Karpas-422 (cell line): ENCODE results near the gene TYW1B. TPM values are rescaled to one million over a fixed set of nuclear protein-coding genes. Genes with fewer than 3 reads are reported as not detected.
"Not testable (repeated sequence)": the region's sequence is repeated elsewhere in the genome, so short reads cannot be mapped to it uniquely, and the experiment has no call there.

Experiments used
- DNase-seq: peaks from one replicate; pipeline ENCODE4 v3.0.0-alpha.2; 2015
- H2AFZ ChIP-seq: fragments of 200-600 bp; sonication (generic); 2 replicates; pipeline ENCODE4 v1.6.1; 2014; ENCODE audit warnings: antibody characterized with exemption, low read length, mixed read lengths
- H3K27ac ChIP-seq: fragments of 200-600 bp; sonication (generic); 2 replicates; pipeline ENCODE4 v1.5.1; 2014; ENCODE audit warnings: mild to moderate bottlenecking, low read length, moderate library complexity
- H3K27me3 ChIP-seq: fragments of 200-600 bp; sonication (generic); 2 replicates; pipeline ENCODE4 v1.6.1; 2014; ENCODE audit warnings: low read length, mixed read lengths
- H3K36me3 ChIP-seq: fragments of 200-600 bp; sonication (generic); 2 replicates; pipeline ENCODE4 v1.6.1; 2014; ENCODE audit warnings: low read length, mixed read lengths; ENCODE audit not compliant: insufficient read depth
- H3K4me1 ChIP-seq: fragments of 200-600 bp; sonication (generic); 2 replicates; pipeline ENCODE4 v1.6.1; 2014; ENCODE audit warnings: mild to moderate bottlenecking, low read length, mixed read lengths
- H3K4me2 ChIP-seq: fragments of 200-600 bp; sonication (generic); 2 replicates; pipeline ENCODE4 v1.6.1; 2014; ENCODE audit warnings: low read length, low read depth, mild to moderate bottlenecking; ENCODE audit not compliant: poor library complexity, severe bottlenecking
- H3K4me3 ChIP-seq: fragments of 200-600 bp; sonication (generic); 2 replicates; pipeline ENCODE4 v1.5.1; 2014; ENCODE audit warnings: mild to moderate bottlenecking, antibody characterized with exemption, low read length, mixed read lengths
- H3K79me2 ChIP-seq: fragments of 200-600 bp; sonication (generic); 2 replicates; pipeline ENCODE4 v1.6.1; 2014; ENCODE audit warnings: mild to moderate bottlenecking, low read length, mixed read lengths
- H3K9ac ChIP-seq: fragments of 200-600 bp; sonication (generic); 2 replicates; pipeline ENCODE4 v1.6.0; 2014; ENCODE audit warnings: low read length
- H3K9me2 ChIP-seq: fragments of 200-600 bp; sonication (generic), shearing (Covaris generic); replicated peaks from 2 replicates; pipeline ENCODE4 v1.6.0; 2014; ENCODE audit warnings: mild to moderate bottlenecking, low read length, moderate library complexity; ENCODE audit not compliant: insufficient read depth
- H3K9me3 ChIP-seq: fragments of 300-700, 200-600 bp; sonication (generic); 2 replicates; pipeline ENCODE4 v1.6.1; 2014; ENCODE audit warnings: low read length, mixed read lengths
- H4K20me1 ChIP-seq: fragments of 200-600 bp; sonication (generic); 2 replicates; pipeline ENCODE4 v1.6.1; 2014; ENCODE audit warnings: mild to moderate bottlenecking, antibody characterized with exemption, low read length, low read depth; ENCODE audit not compliant: insufficient read depth
- total RNA-seq: library from RNA; depleted of rRNA; stranded (reverse); fragments of >200 nt; shearing (Covaris generic); gene quantifications from 2 replicates; pipeline ENCODE4 v1.2.3, GENCODE V29; 2014; ENCODE audit warnings: low replicate concordance

Gene TYW1B
- total RNA-seq, 1 experiment from 2014 or later: 4.0 TPM

- DNase-seq: no peak
- H3K36me3 ChIP-seq: no peaks in the 10 kb centered on the region
- H3K9ac ChIP-seq: no peak overlapping the region
- no peaks in the 10 kb centered on the region for H3K9me3 ChIP-seq
- H3K4me1 ChIP-seq: no peaks in the 10 kb centered on the region
- no peaks in the 10 kb centered on the region for H4K20me1 ChIP-seq
- H3K4me2 ChIP-seq: no peak overlapping the region
- no peak overlapping the region for H3K4me3 ChIP-seq
- no peak overlapping the region for H2AFZ ChIP-seq
- no peaks in the 10 kb centered on the region for H3K27me3 ChIP-seq
- no peaks in the 10 kb centered on the region for H3K9me2 ChIP-seq
- H3K27ac ChIP-seq: no peak overlapping the region
- H3K79me2 ChIP-seq: no peaks in the 10 kb centered on the region
Observed at GRCh38 chr7:72706521-72706920, 121.5 kb downstream of the TYW1B start.

GRCh38 chr7:72705693-72706092 is 122.3 kb downstream of the TYW1B start:
- H3K36me3 ChIP-seq, H3K4me3 ChIP-seq, H4K20me1 ChIP-seq, H3K9ac ChIP-seq, H3K79me2 ChIP-seq, H3K27ac ChIP-seq, H3K4me2 ChIP-seq, H3K9me2 ChIP-seq, DNase-seq, H3K9me3 ChIP-seq, H2AFZ ChIP-seq, H3K4me1 ChIP-seq, H3K27me3 ChIP-seq: not testable (repeated sequence)

GRCh38 chr7:72704894-72705293 is 123.1 kb downstream of the TYW1B start:
- Histone ChIP-seq H3K27me3 (no peaks in the 10 kb centered on the region), H3K79me2 (no peaks in the 10 kb centered on the region), H3K4me1 (no peaks in the 10 kb centered on the region), H3K36me3 (no peaks in the 10 kb centered on the region), H4K20me1 (no peaks in the 10 kb centered on the region), H3K4me3 (no peak overlapping the region), H3K9ac (no peak overlapping the region), H3K9me3 (no peaks in the 10 kb centered on the region), H3K4me2 (no peak overlapping the region), H2AFZ (no peak overlapping the region), H3K9me2 (no peaks in the 10 kb centered on the region), H3K27ac (no peak overlapping the region)
- no peak for DNase-seq

- H4K20me1 ChIP-seq, DNase-seq, H3K4me3 ChIP-seq: not testable (repeated sequence)
Observed at GRCh38 chr7:72700548-72700947, 127.5 kb downstream of the TYW1B start.

GRCh38 chr7:72697066-72697465 is 130.9 kb downstream of the TYW1B start:
- not testable (repeated sequence) for H3K27ac ChIP-seq, H3K4me1 ChIP-seq, H2AFZ ChIP-seq, H3K9ac ChIP-seq, H4K20me1 ChIP-seq, H3K79me2 ChIP-seq, H3K9me3 ChIP-seq, H3K9me2 ChIP-seq, H3K36me3 ChIP-seq, DNase-seq, H3K27me3 ChIP-seq, H3K4me2 ChIP-seq, H3K4me3 ChIP-seq

More at GRCh38 chr7:72700548-72700947, 127.5 kb downstream of the TYW1B start:
- not testable (repeated sequence) for H3K9ac ChIP-seq, H3K27me3 ChIP-seq, H3K36me3 ChIP-seq, H2AFZ ChIP-seq, H3K4me2 ChIP-seq, H3K9me2 ChIP-seq, H3K9me3 ChIP-seq, H3K4me1 ChIP-seq, H3K27ac ChIP-seq, H3K79me2 ChIP-seq

- not testable (repeated sequence) for H3K36me3 ChIP-seq, H3K9me3 ChIP-seq, H3K79me2 ChIP-seq, H3K9me2 ChIP-seq, H3K4me2 ChIP-seq, H3K4me3 ChIP-seq, H4K20me1 ChIP-seq, H3K4me1 ChIP-seq, H3K27ac ChIP-seq, H2AFZ ChIP-seq, DNase-seq, H3K27me3 ChIP-seq, H3K9ac ChIP-seq
Observed at GRCh38 chr7:72696643-72697042, 131.4 kb downstream of the TYW1B start.

- H3K4me1 ChIP-seq, H4K20me1 ChIP-seq, H3K4me3 ChIP-seq, H3K27ac ChIP-seq, DNase-seq, H3K27me3 ChIP-seq, H2AFZ ChIP-seq, H3K36me3 ChIP-seq, H3K4me2 ChIP-seq, H3K9me2 ChIP-seq, H3K79me2 ChIP-seq, H3K9me3 ChIP-seq, H3K9ac ChIP-seq: not testable (repeated sequence)
Observed at GRCh38 chr7:72695482-72695881, 132.5 kb downstream of the TYW1B start.

GRCh38 chr7:72691442-72691841 is 136.6 kb downstream of the TYW1B start:
- not testable (repeated sequence) for H3K9me2 ChIP-seq, H3K9ac ChIP-seq, H2AFZ ChIP-seq, H3K9me3 ChIP-seq, H3K4me3 ChIP-seq, H3K79me2 ChIP-seq, DNase-seq, H3K27me3 ChIP-seq, H3K36me3 ChIP-seq, H3K4me1 ChIP-seq, H3K4me2 ChIP-seq, H3K27ac ChIP-seq, H4K20me1 ChIP-seq

- not testable (repeated sequence) for H2AFZ ChIP-seq, H4K20me1 ChIP-seq, H3K36me3 ChIP-seq, H3K79me2 ChIP-seq, H3K4me2 ChIP-seq, H3K9me2 ChIP-seq, H3K27ac ChIP-seq, H3K9me3 ChIP-seq, H3K4me3 ChIP-seq, H3K27me3 ChIP-seq, DNase-seq, H3K9ac ChIP-seq, H3K4me1 ChIP-seq
Observed at GRCh38 chr7:72690177-72690576, 137.8 kb downstream of the TYW1B start.
